NCI-H1105 treated with DMSO at 0.1 percent for 48 hours (cell line): ENCODE data around the gene SMCO4.

Experiments used
- DNase-seq: peaks from one replicate; lab custom pipeline; 2025; lab: John Stamatoyannopoulos, UW

Gene SMCO4

GRCh38 chr11:93528757-93529645 lies 14.2 kb downstream of the SMCO4 start:
- DNase-seq: peak; percentile 54

DNA sequence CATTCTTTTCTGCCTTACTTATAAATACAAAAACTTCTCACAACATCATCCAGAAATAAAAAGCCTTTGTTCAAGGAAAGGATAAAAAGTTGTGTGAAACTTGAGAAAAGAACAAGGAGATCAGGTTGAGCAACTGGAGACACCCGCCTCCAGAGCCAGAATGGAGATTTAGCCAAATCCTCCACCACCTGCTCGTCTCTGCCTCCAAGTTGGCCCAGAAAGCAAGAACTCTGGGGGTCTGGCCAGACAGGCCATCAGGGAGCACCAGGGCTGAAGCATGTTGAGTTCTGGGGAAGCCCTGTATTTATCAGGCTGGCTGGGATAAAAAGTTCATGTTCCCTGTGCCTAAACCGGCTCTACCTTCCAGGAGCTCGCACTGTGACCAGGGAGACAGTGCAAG lies 14.9 kb downstream of the SMCO4 start:
- DNase-seq: no peak

- DNase-seq: no peak
Observed at GRCh38 chr11:93526641-93527583, 16.3 kb downstream of the SMCO4 start.

DNA sequence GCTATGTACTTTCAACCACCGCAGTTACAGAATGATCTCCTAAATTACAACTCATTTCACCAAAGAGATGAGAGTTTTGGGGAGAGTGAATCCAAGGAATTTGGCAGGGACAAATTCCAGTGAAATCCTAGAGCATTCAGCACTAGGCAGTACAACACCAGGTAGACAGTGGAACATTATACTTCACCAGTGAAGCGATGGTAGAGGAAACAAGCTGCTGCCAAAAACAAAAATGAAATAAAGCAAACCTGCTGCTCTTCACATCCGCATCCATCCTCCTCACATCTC lies 16.9 kb downstream of the SMCO4 start:
- no peak for DNase-seq

DNA sequence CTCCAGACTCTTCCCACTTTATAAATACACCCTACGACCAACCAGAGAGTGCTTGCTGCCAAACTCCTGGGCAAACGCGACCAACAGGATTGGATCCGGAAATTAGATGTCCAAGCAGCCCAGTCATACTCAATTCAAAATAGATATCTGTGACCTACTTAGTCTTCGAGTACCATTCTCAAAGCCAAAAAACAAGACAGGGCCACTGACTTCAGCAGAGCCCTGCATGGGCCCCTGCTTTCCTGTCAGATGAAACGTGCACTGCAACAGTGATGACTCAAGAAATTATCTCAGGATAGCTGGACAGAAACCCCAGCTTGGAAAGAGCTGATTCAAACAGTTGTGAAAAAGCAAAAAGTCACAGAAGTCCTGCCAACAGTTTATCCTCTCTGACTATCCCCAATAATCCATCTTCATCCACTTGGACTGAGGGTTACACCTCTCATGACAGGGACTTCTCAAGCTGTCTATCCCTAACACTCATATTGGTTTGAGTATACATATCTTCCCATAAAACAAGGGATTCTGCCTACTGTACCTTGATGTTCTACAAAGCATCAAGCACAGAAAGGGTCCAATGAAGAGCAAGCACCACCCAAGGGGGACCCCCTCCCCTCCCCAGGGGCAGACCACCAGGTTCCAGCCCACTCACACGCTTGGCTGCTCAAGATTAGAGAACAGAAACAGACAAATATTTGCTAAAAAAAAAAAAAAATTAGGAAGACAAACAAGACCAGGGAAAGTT lies 17.4 kb downstream of the SMCO4 start:
- DNase-seq: no peak

DNA sequence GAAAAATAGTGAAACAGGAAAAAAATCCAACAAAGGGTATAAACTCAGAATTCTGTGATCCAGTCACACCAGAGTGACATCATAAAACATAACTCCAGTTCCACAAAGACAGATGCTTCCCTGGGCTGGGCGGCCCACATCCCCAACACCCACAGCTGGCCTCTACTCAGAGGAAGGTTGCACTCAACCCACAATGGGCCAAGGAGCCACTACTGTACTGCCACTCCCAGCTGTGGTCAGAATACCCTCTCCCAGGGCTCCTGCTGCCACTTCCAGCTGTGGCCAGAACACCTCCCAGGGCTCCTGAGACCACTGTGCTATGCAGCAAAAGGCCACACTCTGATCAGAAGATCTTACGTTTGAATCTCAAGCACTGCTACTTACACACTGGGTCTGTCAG lies 18.3 kb downstream of the SMCO4 start:
- DNase-seq: no peak

DNA sequence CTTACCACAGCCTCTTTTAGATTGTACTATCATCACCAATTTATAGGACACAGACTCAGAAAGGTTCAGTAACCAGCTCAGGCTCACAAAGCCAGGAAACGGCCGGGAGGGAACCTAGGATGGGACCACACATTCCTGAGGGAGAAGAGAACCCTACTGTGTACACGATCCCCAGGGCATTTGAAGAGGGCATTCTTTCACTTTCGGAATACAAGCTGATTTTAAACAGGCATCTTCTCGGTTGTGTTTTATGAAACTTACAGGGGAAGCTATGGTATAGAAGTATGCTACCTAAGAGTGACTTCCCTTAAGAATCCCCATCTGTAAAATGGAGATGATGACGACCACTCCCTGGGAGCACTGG lies 19.0 kb downstream of the SMCO4 start:
- no peak for DNase-seq

DNA sequence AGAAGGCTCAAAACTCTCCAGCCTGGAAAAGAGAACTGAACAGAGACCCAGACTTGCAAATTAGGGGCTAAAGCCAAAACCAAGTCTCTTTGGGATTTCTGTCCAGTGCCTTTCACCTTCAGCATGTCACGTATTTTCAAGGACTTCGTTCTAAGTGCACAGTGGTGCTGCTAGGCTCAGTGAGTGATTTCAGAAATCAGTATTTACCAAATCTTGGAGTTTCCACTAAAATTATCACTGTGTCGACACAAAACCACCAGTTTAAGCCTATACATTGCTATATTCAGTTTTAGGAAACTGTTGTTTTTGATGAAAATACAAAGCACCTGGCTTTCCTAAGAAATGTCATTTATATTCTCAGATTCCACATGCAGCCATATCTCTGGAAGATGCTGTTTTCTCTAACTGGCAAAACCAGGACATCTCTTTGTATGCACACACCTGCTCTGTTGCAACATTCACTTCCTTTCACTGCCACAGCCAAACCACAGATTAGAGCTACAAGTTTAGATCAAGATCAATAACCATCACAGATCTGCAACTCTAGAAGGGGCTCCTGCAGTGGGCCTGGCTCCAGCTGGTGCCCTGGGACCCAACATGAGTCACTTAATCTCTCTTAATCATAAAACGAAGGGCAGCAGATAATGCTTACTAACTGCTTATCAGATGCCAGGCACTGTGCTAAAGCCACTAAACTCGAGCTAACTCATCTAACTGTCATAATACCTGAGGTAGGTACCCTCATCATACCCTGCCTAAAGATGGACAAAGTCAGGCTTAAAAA lies 22.3 kb downstream of the SMCO4 start:
- peak; percentile 31 for DNase-seq

DNA sequence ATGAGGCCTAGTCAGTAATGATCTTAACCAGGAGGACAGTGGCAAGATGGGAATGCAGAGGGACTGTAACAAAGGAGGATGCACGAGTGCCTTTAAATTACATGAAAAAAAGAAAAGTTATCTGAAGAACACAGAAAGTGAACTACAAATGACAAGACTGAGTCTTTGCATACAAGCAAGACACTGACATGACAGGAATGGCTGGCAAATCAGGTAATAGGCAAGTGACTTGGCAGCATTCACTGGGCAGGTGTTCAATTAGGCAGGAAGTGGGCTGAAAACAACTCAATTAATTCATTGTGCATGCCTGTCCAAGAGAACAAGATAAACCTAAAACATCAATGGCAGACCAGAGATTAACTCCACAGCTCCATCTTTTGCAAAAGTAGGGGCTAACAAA lies 24.0 kb downstream of the SMCO4 start:
- DNase-seq: peak; percentile 95

- DNase-seq: no peak
Observed at GRCh38 chr11:93518081-93518480, 25.1 kb downstream of the SMCO4 start.

DNA sequence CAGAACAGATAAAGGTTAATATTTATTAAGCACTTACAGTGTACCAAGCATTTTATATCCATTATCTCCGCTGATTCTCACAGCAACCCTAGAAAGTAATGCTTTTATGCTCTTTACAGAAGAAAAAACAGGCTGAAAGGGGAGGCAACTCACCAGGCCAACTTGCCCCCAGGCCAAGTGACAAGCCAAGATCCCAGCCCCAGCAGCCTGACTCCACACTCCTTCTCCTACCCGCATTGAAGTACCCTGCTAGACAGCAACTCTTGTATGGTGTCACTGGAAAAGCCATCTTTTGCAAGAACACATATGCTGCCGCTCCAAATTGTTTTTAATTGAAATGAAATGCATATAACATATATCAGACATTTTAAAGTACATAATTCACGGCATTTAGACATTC lies 25.6 kb downstream of the SMCO4 start:
- peak; percentile 15 for DNase-seq

- peak; percentile 54 for DNase-seq
Observed at GRCh38 chr11:93517041-93517440, 26.1 kb downstream of the SMCO4 start.

DNA sequence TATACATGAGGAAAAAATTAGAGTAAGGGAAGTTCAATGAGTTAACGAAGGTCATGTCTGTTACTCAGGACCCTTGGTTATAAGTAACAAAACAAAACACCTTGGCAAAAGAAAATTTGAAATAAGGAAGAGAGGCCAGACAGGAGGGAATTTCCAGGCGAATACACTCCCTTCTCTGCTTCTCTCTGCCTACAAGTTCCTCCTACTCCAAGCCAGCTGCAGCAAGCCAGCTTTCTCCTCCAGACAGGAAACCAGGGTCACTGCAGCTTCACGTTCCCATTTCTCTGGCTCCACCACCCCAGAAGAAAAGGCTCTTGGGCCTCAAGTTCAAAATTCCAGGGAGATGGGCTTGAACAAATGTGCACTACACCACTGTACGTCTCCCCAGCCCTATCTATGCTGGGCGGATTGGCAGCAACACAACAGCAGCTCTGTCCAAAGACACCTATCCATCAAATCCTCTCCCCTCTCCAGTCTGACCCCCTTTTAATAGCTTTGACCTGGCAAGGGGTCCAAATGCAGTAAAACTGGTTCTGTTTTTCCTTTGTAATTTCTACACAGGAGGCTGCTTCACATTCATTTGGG lies 27.7 kb downstream of the SMCO4 start:
- no peak for DNase-seq

DNA sequence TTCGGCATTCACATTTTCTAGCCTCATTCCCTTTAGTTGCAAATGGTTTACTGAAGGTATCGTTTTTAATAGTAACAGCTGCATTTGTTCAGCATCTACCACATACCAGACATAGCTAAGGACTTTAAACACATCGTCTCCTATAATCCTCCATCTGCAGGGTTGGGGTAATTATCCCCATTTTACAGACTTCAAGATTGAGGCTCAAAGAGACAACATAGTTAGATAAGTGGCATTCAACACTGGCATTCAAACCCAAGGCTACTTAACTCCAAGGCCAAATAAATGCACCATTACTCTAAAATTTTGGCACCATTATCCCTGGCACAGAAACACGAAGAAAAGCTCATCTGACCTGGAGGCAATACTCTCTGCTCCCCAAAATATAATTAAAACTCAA lies 28.5 kb downstream of the SMCO4 start:
- DNase-seq: no peak

- DNase-seq: no peak
Observed at GRCh38 chr11:93513772-93514171, 29.4 kb downstream of the SMCO4 start.

DNA sequence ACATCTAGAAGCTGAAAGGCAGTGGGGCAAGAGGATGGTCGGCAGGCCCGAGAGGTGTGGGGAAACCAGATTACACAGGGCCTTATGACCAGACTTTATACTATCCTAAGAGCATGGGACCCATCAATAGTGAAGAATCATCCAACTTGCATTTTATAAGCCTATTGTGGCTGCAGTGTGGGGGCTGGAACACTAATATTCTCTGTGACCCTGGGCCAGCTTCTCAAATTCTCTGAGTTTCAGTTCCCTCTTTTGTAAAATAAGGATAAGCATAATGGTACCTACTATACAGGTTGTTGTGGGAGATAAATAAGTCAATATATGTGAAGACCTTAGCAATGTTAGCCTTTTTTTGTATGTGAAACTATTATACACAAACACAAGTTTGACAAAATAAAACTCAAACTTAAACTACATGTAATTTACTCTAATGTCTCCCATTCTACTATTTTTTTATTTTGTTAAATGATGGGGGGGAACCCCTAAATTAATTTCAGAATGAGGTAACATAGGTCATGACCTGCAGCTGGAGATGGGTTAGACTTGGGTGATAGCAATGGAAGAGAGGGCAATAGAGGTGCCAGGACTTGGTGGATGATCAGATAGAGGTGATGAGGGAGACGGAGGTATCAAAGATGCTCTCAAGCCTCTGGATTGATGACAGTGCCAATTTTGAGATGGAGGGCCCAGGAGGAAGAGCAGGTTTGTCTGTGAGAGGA lies 30.1 kb downstream of the SMCO4 start:
- DNase-seq: no peak

- DNase-seq: no peak
Observed at GRCh38 chr11:93512073-93512475, 31.1 kb downstream of the SMCO4 start.

DNA sequence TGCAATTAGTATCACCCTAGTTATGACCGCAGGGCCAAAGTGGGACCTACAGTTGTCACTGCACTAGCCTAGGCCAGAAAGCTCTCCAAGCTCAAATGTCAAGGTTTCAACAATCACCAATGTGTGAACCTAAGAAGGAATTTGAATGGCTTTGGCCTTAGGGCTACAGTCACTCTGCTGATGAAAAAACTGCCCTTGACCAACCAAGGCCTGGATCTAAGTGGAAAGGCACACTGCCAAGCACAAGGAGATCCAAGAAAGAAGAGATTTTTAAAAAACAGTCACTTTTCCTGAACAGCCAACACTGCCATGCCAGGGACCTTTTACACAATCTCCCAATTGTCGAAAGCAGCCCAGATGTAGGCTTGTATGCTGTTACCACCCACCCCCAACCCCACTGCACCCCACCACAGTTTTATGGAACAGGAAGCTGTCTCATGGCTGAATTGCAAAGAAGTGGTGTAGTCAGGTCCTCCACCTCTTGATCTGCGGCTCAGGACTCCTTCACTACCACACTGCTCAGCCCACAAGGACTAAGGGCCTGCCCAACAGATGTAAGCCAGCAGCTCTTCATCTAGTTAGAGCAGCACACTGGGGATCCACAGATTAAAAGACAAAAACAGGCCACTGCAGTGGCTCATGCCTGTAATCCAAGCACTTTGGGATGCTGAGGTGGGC lies 32.9 kb downstream of the SMCO4 start:
- no peak for DNase-seq

GRCh38 chr11:93507517-93507916 lies 35.7 kb downstream of the SMCO4 start:
- no peak for DNase-seq

DNA sequence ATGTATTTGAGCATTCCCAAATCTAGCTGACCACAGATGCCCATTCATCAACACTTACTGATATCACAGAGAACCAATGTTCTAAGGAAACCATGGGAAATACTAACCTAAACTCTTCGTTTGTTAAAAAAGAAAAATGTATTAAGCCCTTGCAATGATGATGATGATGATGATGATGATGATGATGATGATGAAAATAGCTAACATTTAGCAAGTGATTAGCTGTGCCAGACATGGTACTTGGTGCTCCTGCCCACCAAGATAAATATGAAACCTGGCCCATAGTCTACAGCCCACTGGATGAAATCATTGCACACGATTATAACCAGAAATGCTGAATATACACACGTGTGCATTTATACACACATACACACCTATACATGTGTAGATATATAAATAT lies 37.5 kb downstream of the SMCO4 start:
- DNase-seq: no peak
